Activated CD4-positive, alpha-beta T cell treated with anti-CD3 and anti-CD28 coated beads, Interleukin-2, amount 50 U/mL, for 24 hours (primary cell): ENCODE measurements around the gene IRF3.

Experiments used
- DNase-seq, 2 donors: peaks; one replicate each; pipeline ENCODE4 v3.0.0-alpha.2; 2020; ENCODE audit warnings: low read depth in 1 of 2, low spot score in 1 of 2

The IRF3 gene

DNA sequence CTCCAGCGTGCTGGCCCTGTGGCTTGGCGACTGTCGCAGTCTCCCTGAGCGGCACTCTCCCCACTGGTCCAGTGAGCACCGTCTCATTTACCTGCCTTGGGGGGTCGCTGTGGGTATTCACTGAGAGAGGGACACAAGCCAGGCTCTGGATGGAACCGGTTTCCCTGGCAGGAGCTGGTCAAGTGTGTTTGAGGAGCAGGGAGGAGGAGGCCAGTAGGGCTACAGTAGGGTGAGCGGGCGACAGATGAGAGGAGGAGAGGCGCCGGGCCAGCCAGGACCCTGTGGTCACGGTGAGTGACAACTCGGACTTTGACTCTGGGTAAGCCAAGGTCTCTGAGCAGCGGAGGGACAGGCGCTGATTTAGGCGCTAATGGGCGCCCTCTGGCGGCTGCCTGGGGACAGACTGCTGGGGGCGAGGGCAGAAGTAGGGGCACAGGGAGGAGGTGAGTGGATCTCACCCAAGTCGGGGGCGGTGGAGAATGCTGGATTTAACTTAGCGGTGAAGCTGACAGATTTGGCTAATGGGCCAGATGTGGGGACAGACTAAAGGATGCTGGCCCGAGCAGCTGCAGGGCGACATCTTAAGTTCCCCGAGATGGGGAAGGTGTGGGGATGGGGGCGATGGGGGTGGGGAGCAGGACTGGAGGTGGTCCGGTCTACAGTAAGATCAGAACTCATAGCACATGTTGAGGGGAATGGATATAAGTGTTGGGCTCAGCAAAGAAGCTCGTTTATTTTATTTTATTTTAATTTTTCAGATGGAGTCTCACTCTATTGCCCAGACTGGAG is 6.7 kb upstream of the IRF3 start:
- DNase-seq: peak in 1 of 2 donors; percentile 54

- no peak for DNase-seq
These were observed 3.9 kb upstream of the IRF3 start for GRCh38 chr19:49669516-49669915.

DNA sequence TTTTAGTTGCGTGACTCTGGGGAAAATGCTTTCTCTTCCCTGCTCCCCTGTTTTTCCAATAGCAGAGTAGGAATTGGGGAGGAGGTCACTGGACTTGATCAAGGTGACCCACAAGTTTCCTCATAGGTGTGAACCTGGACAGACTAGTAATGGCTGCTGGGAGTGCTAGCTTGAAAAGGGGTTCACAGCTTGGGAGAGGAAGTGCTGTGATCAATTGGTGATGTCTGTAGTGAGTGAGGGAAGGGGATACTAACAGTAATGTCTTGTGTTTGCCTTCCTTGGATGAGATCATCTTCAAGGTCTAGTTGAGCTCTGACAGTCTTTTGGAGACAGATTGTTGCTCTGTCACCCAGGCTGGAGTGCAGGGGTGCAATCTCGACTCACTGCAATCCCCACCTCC is 1.8 kb upstream of the IRF3 start:
- DNase-seq: no peak

GRCh38 chr19:49666120-49666444 is 425 bp upstream of the IRF3 start:
- no peak for DNase-seq

GRCh38 chr19:49665036-49665350 is 664 bp downstream of the IRF3 start:
- no peak for DNase-seq

GRCh38 chr19:49664171-49665035 is 1.3 kb downstream of the IRF3 start:
- DNase-seq: peak; percentile 84 to 86

GRCh38 chr19:49663224-49663623 is 2.4 kb downstream of the IRF3 start:
- no peak for DNase-seq

- no peak for DNase-seq
These were observed 3.6 kb downstream of the IRF3 start for GRCh38 chr19:49662011-49662410.

- DNase-seq: no peak
These were observed 5.2 kb downstream of the IRF3 start for GRCh38 chr19:49660338-49660961.

DNA sequence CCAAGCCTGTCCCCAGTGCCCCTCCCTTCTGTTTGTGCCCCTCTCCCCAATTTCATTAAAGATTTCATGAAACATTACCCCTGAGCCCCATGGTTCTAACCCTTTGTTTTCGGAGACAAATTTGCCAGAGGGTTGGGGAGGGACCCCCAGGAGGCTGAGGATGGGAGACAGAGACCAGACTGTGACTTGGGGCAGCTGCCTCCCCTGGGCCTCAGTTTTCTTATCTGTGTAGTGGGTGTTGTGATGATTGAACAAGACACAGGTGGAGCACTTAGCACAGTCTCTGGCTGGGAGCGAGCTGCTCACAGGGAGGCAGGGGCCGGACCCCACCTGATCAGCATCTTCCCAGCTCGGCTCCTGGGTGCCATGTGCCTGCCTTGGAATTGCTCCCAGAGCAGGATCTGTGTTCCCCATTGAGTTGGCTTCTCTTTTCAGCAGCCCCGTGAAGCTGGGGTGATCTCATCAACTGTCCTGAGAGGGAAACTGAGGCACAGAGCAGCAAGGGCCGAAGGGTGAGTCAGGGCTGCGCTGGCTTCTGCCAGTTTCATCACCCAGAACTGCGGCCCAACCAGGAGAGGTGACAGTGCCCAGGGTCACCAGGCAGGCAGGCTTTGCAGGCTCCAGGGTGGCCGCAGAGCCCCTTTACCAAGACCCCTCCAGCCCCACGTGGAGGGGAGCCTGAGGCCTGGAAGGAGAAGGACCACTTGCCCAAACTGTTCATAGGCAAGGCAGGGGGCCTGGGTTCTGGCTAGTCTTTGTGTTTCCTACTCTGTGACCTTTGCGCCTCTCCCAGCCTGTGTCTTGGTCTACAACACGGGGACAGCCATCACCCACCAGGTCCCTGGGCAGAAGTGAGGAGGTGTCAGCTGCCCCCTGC is 6.9 kb downstream of the IRF3 start:
- DNase-seq: no peak

DNA sequence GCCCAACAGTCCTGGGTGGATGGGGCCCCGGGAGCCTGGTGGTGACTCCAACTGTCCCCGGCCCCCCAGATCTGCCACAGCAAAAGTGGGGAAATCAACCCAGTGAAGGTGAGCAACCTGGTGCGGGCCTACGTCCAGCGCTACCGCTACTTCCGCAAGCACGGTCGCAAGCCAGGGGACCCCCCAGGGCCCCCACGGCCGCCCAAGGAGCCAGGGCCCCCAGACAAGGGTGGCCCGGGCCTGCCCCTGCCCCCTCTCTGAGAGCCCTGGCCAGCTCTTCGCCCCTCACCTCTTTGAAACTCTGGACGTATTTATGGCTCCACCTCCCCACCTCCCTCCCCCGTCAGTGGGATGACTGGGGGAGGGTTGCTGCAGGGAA is 7.5 kb downstream of the IRF3 start:
- DNase-seq: no peak

- no peak for DNase-seq
These were observed 8.0 kb downstream of the IRF3 start for GRCh38 chr19:49657493-49658138.

- DNase-seq: no peak
These were observed 9.1 kb downstream of the IRF3 start for GRCh38 chr19:49656456-49657109.

GRCh38 chr19:49655570-49656455 is 9.8 kb downstream of the IRF3 start:
- DNase-seq: no peak

DNA sequence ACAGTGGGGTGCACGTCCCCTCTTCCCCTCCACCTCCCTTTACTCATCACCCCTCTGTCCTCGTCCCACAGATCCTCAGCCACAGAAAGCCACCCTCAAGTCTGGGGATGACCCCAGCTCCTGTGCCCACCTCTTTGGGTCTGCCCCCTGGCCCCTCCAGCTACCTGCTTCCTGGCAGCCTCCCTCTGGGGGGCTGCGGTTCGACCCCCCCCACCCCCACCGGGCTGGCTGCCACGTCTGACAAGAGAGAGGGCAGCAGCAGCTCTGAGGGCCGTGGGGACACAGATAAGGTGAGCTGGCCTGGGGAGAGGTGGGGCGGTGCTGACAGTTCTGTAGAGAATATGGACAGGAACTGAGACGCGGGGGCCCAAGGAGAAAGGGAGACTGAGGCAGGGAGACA is 11.1 kb downstream of the IRF3 start:
- DNase-seq: no peak

- DNase-seq: no peak
These were observed 12.2 kb downstream of the IRF3 start for GRCh38 chr19:49653466-49653806.

DNA sequence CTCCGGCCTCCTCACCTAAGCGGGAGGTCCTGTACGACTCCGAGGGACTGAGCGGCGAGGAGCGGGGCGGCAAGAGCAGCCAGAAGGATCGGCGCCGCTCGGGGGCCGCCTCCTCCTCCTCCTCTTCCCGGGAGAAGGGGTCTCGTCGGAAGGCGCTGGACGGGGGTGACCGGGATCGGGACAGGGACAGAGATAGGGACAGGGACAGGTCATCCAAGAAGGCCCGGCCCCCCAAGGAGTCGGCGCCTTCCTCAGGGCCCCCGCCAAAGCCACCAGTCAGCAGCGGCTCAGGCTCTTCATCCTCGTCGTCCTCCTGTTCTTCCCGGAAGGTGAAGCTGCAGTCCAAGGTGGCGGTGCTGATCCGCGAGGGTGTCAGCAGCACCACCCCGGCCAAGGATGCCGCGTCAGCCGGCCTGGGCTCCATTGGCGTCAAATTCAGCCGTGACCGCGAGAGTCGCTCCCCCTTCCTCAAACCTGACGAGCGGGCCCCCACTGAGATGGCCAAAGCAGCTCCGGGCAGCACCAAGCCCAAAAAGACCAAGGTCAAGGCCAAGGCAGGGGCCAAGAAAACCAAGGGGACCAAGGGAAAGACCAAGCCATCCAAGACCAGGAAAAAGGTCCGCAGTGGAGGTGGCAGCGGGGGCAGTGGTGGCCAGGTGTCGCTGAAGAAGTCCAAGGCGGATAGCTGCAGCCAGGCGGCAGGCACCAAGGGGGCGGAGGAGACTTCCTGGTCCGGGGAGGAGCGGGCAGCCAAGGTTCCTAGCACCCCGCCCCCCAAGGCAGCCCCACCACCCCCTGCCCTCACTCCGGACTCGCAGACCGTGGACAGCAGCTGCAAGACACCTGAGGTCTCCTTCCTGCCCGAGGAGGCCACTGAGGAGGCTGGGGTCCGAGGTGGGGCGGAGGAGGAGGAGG is 12.8 kb downstream of the IRF3 start:
- DNase-seq: no peak

- no peak for DNase-seq
These were observed 13.7 kb downstream of the IRF3 start for GRCh38 chr19:49651820-49652550.
